Neural crest cell (in vitro differentiated cells): ENCODE data around the gene ANKRD53. TPM values are rescaled to one million over a fixed set of nuclear protein-coding genes. Genes with fewer than 3 reads are reported as not detected.

Source experiments
- DNase-seq: peaks from one replicate; pipeline ENCODE4 v3.0.0; 2021; ENCODE audit warnings: low read depth, mixed read lengths, low spot score
- H3K27ac Mint-ChIP-seq: one replicate; pipeline ENCODE4 v1.8.0; 2021; ENCODE audit warnings: mild to moderate bottlenecking, mixed read lengths; ENCODE audit not compliant: unreplicated experiment
- H3K27me3 Mint-ChIP-seq: 2 replicates; pipeline ENCODE4 v1.8.0; 2021; ENCODE audit warnings: low read depth, mild to moderate bottlenecking, mixed read lengths
- H3K36me3 Mint-ChIP-seq: 2 replicates; pipeline ENCODE4 v1.8.0; 2021; ENCODE audit warnings: low read depth, mild to moderate bottlenecking, mixed read lengths
- H3K4me1 Mint-ChIP-seq: 2 replicates; pipeline ENCODE4 v1.8.0; 2021; ENCODE audit warnings: mixed read lengths
- H3K4me3 Mint-ChIP-seq: one replicate; pipeline ENCODE4 v1.8.0; 2021; ENCODE audit warnings: mild to moderate bottlenecking, mixed read lengths
- H3K9me3 Mint-ChIP-seq: 2 replicates; pipeline ENCODE4 v1.8.0; 2021; ENCODE audit warnings: mixed read lengths
- CTCF ChIP-seq: fragments of 200-600 bp; sonication (generic); conservative IDR thresholded peaks from 2 replicates; pipeline ENCODE4 v1.5.0; 2021; ENCODE audit warnings: antibody characterized with exemption, mild to moderate bottlenecking
- total RNA-seq: library from RNA; stranded (reverse); gene quantifications from 2 replicates; pipeline ENCODE4 v1.2.1, GENCODE V29; 2021

The ANKRD53 gene
- total RNA-seq, 1 donor from 2014 or later: 1.7 TPM

GRCh38 chr2:70990216-70990615, 11.8 kb downstream of the ANKRD53 start:
- H3K27me3 Mint-ChIP-seq: peaks cover 5% of the 10 kb centered on the region
- peak overlapping the region; percentile 45 for H3K27ac Mint-ChIP-seq
- H3K9me3 Mint-ChIP-seq: no peaks in the 10 kb centered on the region
- TF ChIP-seq CTCF: no peak
- H3K4me3 Mint-ChIP-seq: peak overlapping the region; percentile 19
- H3K36me3 Mint-ChIP-seq: peaks cover 12% of the 10 kb centered on the region
- H3K4me1 Mint-ChIP-seq: peaks cover 28% of the 10 kb centered on the region
- no peak for DNase-seq

- no peak overlapping the region for H3K27ac Mint-ChIP-seq
- no peaks in the 10 kb centered on the region for H3K9me3 Mint-ChIP-seq
- H3K27me3 Mint-ChIP-seq: peaks cover 14% of the 10 kb centered on the region
- peaks cover 8% of the 10 kb centered on the region for H3K36me3 Mint-ChIP-seq
- peak overlapping the region; percentile 80 for H3K4me3 Mint-ChIP-seq
- peaks cover 34% of the 10 kb centered on the region for H3K4me1 Mint-ChIP-seq
- TF ChIP-seq CTCF: no peak
- no peak for DNase-seq
These were observed 12.7 kb downstream of the ANKRD53 start for GRCh38 chr2:70991142-70991541.

- Mint-ChIP-seq H3K27me3 (peaks cover 14% of the 10 kb centered on the region), H3K27ac (no peak overlapping the region), H3K9me3 (no peaks in the 10 kb centered on the region), H3K36me3 (peaks cover 5% of the 10 kb centered on the region), H3K4me1 (peaks cover 34% of the 10 kb centered on the region), H3K4me3 (peak overlapping the region; percentile 63)
- DNase-seq: no peak
- TF ChIP-seq CTCF: no peak
These were observed 13.3 kb downstream of the ANKRD53 start for GRCh38 chr2:70991742-70992141.

- no peaks in the 10 kb centered on the region for H3K9me3 Mint-ChIP-seq
- H3K27me3 Mint-ChIP-seq: peaks cover 22% of the 10 kb centered on the region
- no peak for TF ChIP-seq CTCF
- H3K4me3 Mint-ChIP-seq: peak overlapping the region; percentile 97
- peak overlapping the region; percentile 58 for H3K27ac Mint-ChIP-seq
- DNase-seq: no peak
- peaks cover 34% of the 10 kb centered on the region for H3K4me1 Mint-ChIP-seq
- H3K36me3 Mint-ChIP-seq: peaks cover 4% of the 10 kb centered on the region
These were observed 14.8 kb downstream of the ANKRD53 start for GRCh38 chr2:70992945-70993853.

GRCh38 chr2:70994009-70994698, 15.7 kb downstream of the ANKRD53 start:
- H3K36me3 Mint-ChIP-seq: no peaks in the 10 kb centered on the region
- H3K27me3 Mint-ChIP-seq: peaks cover 27% of the 10 kb centered on the region
- DNase-seq: no peak
- peak overlapping the region; percentile 97 for H3K4me3 Mint-ChIP-seq
- H3K4me1 Mint-ChIP-seq: peaks cover 38% of the 10 kb centered on the region
- H3K27ac Mint-ChIP-seq: peak overlapping the region; percentile 58
- no peaks in the 10 kb centered on the region for H3K9me3 Mint-ChIP-seq
- TF ChIP-seq CTCF: no peak
